Hematopoietic multipotent progenitor cell treated with erythropoietin and hydrocortisone succinate and interleukin-3 and kit ligand, for 6 days (in vitro differentiated cells): ENCODE data around the gene TMED5.
A peak's percentile ranks its signal among the peaks of the same experiment; 100 is the strongest.
"Not testable (repeated sequence)": the region's sequence is repeated elsewhere in the genome, so short reads cannot be mapped to it uniquely, and the experiment has no call there.

Experiments used
- DNase-seq: peaks from one replicate; pipeline ENCODE4 v3.0.0-alpha.2; 2015

Gene TMED5

DNA sequence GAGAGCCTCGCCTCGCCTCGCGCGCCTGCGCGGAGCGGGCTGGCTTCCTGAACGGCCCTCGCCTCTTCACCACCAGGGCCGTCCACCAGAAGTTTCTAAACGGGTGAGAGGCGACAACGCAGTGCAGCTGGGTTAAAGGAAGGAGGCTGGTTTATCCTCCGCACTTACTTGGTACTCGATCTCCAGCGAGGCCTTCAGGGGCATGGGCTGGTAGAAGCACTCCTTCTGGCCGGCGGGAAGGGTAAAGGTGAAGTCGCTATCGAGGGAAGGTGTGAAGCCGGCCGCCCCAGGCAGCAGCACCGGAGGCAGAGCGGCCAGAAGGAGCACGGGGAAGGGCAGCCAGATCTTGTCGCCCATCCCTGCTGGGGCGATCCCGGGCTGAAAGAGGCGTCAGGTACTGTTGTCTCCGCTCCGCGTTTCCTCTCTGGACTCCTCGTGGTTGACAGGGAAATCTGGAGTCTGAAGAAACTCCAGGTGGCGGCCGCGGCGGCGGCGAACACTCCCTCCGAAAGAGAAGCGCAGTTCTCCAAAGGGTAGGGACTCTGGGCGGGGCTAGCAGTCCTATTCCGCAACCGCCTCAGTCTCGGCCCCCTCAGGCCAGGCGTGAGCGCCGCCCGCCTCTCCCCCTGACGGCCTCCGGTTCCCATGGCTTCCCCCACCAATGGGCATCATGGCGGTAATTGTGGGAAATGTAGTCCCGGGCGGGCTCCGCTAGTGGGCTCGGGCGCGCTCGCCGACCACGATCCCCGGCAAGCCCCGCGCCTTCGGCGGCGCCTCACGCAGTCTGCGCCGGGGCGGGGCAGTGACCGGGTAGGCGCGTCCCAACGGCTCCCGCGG lies at the start of gene TMED5:
Gene TMED5 (minus strand): TSS at position 528 of the 837 bp plus-strand sequence. CDS start 171 bp downstream, at position 357.
- peak; percentile 99 for DNase-seq

DNA sequence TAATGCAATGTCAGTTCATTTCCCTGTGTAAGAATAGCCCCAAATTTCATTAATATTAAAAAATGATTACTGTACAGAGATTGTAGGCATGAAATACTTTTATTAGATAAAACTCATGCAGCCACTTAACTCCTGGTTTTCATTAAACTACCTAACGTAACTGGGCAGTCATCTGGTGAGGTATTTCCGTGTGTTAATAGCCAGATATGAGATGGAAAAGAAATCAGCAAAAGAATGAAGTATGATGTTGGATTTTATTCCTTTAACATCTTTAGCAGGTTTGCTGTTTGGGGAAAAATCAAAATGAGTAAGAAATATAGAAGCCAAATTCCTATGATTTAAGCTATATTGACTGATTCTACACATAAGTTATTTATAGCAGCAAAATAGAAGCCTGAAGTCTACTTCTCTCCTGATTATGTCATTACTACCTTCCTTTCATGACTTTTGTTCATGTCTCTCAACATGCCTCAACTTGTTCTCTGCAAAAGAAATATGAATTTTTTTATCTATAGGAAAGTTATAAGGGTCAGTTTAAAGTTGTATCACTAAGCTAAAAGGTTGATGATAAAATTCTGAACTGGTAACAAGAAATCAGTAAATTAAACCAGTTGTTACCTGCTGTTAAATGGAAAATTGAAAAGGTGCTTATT lies 42.9 kb upstream of the TMED5 start:
- no peak for DNase-seq

DNA sequence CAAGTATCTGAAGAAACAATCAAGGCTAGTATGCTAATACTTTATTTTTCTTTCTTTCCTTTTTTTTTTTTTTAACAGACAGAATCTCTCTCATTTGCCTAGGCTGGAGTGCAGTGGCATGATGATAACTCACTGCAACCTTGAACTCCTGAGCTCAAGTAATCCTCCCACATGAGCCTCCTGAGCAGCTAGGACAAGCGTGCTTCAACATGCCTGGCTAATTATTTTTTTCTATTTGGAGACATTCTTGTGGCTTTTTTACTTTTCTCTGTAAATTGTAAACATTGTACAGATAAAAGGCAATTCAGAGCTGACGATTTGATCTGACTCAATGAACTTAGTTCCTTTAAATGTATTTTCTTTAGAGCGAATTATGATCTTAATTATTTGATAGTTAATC lies 41.7 kb upstream of the TMED5 start:
- DNase-seq: no peak

DNA sequence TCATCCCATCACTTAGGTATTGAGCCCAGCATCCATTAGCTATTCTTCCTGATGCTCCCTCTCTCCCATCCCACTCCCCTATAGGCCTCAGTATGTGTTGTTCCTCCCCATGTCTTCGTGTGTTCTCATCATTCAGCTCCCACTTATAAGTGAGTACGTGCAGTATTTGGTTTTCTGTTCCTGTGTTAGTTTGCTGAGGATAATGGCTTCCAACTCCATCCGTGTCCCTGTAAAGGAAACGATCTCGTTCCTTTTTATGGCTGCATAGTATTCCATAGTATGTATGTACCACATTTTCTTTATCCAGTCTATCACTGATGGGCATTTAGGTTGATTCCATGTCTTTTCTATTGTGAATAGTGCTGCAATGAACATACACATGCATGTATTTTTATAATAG lies 40.5 kb upstream of the TMED5 start:
- DNase-seq: not testable (repeated sequence)

GRCh38 chr1:93219443-93219842 lies 39.2 kb upstream of the TMED5 start:
- DNase-seq: peak; percentile 32

DNA sequence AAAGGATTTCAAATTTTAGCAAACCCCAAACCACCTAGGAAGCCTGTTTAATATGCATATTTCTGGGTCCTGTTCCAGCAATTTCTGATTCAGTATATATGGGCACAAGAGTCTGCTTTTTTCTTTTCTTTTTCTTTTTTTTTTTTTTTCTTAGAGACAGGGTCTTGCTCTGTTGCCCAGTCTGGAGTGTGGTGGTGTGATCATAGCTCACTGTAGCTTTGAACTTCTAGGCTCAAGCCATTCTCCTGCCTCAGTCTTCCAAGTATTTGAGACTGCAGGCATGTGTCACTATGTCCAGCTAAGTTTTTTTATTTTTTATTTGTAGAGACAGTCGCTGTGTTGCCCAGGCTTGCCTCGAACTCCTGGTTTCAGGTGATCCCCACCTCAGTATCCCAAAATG lies 35.1 kb upstream of the TMED5 start:
- no peak for DNase-seq

DNA sequence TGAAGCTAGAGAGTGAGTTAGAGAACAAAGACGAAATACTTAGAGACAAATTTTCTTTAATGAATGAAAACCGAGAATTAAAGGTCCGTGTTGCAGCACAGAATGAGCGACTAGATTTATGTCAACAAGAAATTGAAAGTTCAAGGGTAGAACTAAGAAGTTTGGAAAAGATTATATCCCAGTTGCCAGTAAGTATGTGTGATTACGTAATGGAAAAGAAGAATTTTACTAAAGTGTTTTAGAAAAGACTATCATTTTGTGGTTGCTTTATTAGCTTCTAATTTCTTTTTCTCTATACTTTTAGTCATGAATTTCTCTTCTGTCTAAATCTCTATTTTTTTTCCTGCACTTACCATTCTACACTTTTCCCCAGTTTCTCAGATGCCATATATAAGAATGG lies 27.0 kb upstream of the TMED5 start:
- DNase-seq: no peak

GRCh38 chr1:93206567-93206954 lies 26.3 kb upstream of the TMED5 start:
- no peak for DNase-seq

- DNase-seq: no peak
These were observed 25.8 kb upstream of the TMED5 start for GRCh38 chr1:93205892-93206566.

DNA sequence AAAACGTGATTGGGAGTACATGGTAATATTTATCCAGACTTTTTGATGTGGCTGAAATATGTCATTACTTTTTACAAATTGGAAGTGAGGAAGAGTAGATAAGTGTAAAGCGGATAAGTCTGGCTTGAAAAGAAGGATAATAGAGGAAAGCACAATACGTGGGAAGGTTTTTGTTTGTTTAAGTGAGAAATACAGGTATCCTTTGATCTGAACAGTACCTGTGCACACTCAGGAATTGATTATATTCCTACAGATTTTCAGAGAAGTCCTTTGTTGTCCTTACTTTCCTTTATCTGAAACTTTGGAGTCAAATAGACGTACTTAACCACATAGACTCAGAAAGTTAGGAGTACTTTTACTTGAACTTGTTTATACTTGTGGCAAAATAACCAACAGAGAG lies 20.5 kb upstream of the TMED5 start:
- no peak for DNase-seq

- DNase-seq: no peak
These were observed 19.9 kb upstream of the TMED5 start for GRCh38 chr1:93200086-93200620.

GRCh38 chr1:93199150-93199549 lies 18.9 kb upstream of the TMED5 start:
- no peak for DNase-seq

- DNase-seq: no peak
These were observed 16.4 kb upstream of the TMED5 start for GRCh38 chr1:93196591-93196990.

DNA sequence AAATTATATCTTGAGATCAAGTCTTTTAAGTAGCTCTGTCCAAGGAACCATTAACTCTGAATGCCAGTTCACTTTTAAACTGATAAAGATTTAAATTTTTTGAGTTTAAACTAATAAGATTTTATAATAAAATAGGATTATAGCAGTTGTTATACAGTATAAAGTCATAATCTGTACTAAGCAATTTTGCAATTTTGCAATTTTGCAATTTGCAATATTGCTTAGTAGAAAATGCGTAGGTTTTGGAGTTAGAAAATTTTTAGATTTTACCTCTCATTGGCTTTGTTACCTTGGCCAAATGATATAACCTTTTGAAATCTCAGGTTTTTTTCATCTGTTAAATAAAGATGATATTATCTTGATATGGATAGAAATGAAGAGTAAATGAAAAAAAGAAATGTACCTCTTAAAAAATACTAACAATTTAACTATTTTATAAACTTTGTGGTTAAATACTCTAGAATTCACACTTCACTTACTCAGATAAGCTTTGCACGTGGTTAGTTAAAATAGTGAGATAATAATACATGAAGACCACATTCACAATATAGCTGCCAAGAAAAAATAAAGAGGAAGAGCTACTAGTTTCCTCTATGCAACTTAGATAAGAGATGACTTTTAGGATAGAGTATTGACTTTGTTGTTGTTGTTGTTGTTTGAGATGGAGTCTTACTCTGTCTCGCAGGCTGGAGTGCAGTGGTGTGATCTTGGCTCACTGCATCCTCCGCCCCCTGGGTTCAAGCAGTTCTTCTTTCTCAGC lies 14.2 kb upstream of the TMED5 start:
- DNase-seq: no peak

GRCh38 chr1:93190432-93190831 lies 10.2 kb upstream of the TMED5 start:
- DNase-seq: no peak

- peak; percentile 71 for DNase-seq
These were observed 6.5 kb upstream of the TMED5 start for GRCh38 chr1:93186667-93187066.

DNA sequence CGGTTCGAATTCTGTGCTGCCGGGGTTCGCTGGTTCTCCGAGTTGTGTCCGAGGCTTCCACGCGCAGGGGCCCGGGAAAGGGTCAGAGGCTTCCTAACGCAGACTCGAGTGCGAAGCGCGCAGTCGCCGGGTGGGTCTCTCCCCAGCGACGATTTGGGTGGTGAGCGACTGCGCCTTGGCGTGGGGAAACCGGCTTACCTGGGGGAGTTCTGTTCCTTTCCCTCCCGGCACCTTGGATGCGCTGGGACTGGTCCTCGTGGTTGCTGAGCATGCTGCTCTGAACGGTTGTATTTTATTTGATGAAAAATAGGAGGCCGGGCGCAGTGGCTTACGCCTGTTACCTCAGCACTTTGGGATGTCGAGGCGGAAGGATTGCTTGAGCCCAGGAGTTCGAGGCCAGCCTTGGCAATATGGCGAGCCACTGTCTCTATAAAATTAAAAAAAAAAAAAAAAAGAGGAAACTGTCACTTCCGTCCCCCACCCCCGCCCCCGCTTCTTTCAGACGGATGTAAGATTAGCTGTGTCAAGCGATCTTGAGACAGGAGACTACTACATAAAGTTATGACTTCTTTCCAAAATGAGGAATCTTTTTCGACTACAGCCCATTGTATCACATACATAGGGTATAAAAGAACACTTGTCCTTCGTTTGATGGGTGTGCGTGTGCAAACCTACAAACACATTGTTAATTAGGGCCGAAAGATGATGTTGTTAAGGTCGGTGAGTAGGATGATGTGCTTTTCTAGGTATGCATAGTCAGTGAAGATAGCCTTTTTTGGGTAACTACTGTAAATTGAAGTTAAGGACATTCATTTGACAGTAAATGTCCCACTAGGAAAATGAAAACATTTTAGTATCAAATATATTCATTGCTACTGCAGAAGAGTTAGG lies 755 bp upstream of the TMED5 start, which contains the start of gene CCDC18:
Gene CCDC18 (plus strand): TSS at position 2 of the 891 bp plus-strand sequence. CDS start 2,638 bp downstream, outside the sequence.
- DNase-seq: peak; percentile 88

- no peak for DNase-seq
These were observed 1.8 kb downstream of the TMED5 start for GRCh38 chr1:93178418-93178817.

- no peak for DNase-seq
These were observed 2.2 kb downstream of the TMED5 start for GRCh38 chr1:93177991-93178390.

GRCh38 chr1:93174638-93175037 lies 5.6 kb downstream of the TMED5 start:
- not testable (repeated sequence) for DNase-seq

- DNase-seq: no peak
These were observed 7.4 kb downstream of the TMED5 start for GRCh38 chr1:93172778-93173177.
